Suprapubic skin (tissue), 4 donors: ENCODE results near the gene HDAC7. TPM values are rescaled to one million over a fixed set of nuclear protein-coding genes. Genes with fewer than 3 reads are reported as not detected.

ENCODE experiments used
- DNase-seq, 2 donors: peaks; one replicate each; pipeline ENCODE4 v3.0.0-alpha.2; 2019; ENCODE audit warnings: low spot score in 2 of 2
- H3K27ac ChIP-seq: fragments of 200-600 bp; sonication (generic); one replicate; pipeline ENCODE4 v1.5.1; 2019
- H3K27me3 ChIP-seq: fragments of 200-600 bp; sonication (generic); one replicate; pipeline ENCODE4 v1.5.1; 2019
- H3K36me3 ChIP-seq: fragments of 200-600 bp; sonication (generic); one replicate; pipeline ENCODE4 v1.5.1; 2019
- H3K4me1 ChIP-seq: fragments of 200-600 bp; sonication (generic); one replicate; pipeline ENCODE4 v1.5.1; 2019
- H3K4me3 ChIP-seq: fragments of 200-600 bp; sonication (generic); one replicate; pipeline ENCODE4 v1.5.1; 2019; ENCODE audit warnings: mild to moderate bottlenecking
- H3K9me3 ChIP-seq: fragments of 200-600 bp; sonication (generic); one replicate; pipeline ENCODE4 v1.5.1; 2019
- EP300 ChIP-seq: sonication (generic); formaldehyde crosslinking; IDR thresholded peaks from one replicate; pipeline ENCODE4 v1.6.1; 2017; ENCODE audit warnings: antibody characterized with exemption
- POLR2A ChIP-seq, 2 donors: fragments of 450-650 bp; IDR thresholded peaks; one replicate each; pipeline ENCODE4 v1.6.1; 2017; ENCODE audit warnings: antibody characterized with exemption in 2 of 2, mild to moderate bottlenecking in 2 of 2, moderate library complexity in 2 of 2
- POLR2AphosphoS5 ChIP-seq, 3 donors: sonication (generic); formaldehyde crosslinking; IDR thresholded peaks; one replicate each; pipeline ENCODE4 v1.6.1; 2017; ENCODE audit warnings: antibody characterized with exemption in 3 of 3
- WGBS: methylation state at CpG from one replicate; pipeline ENCODE4 v1.1.5; 2018; 5-methylcytosine and 5-hydroxymethylcytosine counted together
- total RNA-seq, 4 donors: library from RNA; depleted of rRNA; stranded (reverse); fragments of >200 nt; gene quantifications; one replicate each; pipeline ENCODE4 v1.1.0, GENCODE V29; 2016
- TF ChIP-seq, protein P1 (sequence below), 2 donors: fragments of 200-600 bp in 1 of 2; fragments of 450-650 bp in 1 of 2; sonication (generic) in 1 of 2; IDR thresholded peaks; one replicate each; pipeline ENCODE4 v1.5.1; 2016 to 2019; ENCODE audit warnings: antibody characterized with exemption in 2 of 2, mild to moderate bottlenecking in 1 of 2, moderate library complexity in 1 of 2

The HDAC7 gene
- total RNA-seq, 4 donors from 2014 or later = 47.9 to 152 (median 76.2) TPM

DNA sequence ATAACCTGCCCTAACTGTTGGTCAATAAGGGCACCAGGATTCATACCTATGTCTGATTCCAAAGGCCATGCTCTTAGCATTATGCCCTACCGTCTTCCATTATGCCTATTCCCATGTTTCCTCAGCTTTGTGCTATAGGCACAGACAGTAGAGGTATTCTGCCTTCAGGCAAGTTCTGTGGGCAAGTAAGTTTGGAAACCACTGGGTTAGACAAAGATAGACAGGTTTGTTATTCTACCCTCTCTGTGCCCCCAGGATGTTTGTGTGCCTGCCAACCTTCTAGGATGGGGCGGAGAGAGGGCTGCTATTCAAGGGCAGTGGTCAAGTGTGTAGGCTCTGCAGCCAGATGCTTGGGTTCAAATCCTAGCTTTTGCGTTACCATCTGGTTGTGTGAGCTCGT is 65.6 kb downstream of the HDAC7 start:
- Histone ChIP-seq H3K4me1 (peaks cover 73% of the 10 kb centered on the region), H3K36me3 (no peaks in the 10 kb centered on the region), H3K9me3 (no peaks in the 10 kb centered on the region), H3K4me3 (peak overlapping the region; percentile 10), H3K27me3 (no peaks in the 10 kb centered on the region), H3K27ac (peak overlapping the region; percentile 80)
- TF ChIP-seq, protein P1, sequence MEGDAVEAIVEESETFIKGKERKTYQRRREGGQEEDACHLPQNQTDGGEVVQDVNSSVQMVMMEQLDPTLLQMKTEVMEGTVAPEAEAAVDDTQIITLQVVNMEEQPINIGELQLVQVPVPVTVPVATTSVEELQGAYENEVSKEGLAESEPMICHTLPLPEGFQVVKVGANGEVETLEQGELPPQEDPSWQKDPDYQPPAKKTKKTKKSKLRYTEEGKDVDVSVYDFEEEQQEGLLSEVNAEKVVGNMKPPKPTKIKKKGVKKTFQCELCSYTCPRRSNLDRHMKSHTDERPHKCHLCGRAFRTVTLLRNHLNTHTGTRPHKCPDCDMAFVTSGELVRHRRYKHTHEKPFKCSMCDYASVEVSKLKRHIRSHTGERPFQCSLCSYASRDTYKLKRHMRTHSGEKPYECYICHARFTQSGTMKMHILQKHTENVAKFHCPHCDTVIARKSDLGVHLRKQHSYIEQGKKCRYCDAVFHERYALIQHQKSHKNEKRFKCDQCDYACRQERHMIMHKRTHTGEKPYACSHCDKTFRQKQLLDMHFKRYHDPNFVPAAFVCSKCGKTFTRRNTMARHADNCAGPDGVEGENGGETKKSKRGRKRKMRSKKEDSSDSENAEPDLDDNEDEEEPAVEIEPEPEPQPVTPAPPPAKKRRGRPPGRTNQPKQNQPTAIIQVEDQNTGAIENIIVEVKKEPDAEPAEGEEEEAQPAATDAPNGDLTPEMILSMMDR (IDR thresholded peaks at IDR 0.05) = no peak
- TF ChIP-seq POLR2AphosphoS5 (IDR thresholded peaks at IDR 0.05) (no peak), POLR2A (IDR thresholded peaks at IDR 0.05) (no peak), EP300 (no peak)
- WGBS = 78% methylated on average over 4 of the region's 4 CpGs
- DNase-seq = no peak

DNA sequence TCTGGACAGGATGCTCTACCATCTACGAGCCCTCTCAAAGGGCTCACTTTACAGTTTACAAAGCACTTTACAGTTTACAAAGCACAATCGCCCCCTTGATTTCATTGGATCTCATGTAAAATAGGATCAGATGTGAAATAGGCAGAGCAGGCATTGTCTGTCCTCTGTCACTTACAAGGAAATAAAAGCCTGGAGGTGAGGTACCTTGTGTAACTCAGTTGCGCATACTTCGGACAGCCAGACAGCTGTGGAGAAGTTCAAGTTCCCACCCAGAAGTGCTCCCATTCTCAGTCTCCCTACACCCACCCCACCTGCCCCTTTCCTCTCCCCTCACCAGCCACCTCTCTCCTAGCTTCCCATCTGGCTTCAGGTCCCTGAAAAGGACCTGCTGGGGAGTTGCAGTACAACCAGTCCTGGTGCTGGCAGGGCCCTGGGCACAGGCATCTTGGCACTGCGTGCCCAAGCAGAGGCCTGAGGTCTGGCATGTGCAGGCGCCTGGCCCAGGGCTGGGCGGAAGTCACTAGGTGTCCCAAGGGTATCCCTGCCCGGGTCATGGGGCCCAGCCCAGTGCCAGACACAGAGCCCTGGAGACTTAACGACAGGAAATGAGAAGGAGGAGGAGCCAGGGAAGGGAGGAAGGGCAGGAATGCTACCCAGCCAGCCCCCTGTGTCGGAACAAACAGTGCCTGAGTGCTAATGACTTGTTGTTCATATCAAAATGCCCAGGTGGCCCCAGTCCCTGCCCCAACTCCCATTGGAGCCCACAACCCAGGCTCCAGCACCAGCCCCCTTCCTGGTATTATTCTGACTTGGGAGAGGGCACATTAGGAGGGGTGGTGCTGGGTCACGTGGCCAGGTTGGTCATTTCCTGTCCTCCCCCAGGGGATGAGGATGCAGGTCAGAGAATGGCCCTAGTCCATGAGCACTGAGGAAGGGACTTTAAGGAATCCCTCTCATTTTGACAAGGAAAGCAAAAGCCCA is 66.4 kb downstream of the HDAC7 start:
- WGBS = 37% methylated on average over 8 of the region's 11 CpGs
- H3K27me3 ChIP-seq = no peaks in the 10 kb centered on the region
- peak; percentile 85 to 88 for DNase-seq
- no peak for TF ChIP-seq EP300
- TF ChIP-seq, protein P1 (IDR thresholded peaks at IDR 0.05) = no peak
- no peak for TF ChIP-seq POLR2A (IDR thresholded peaks at IDR 0.05)
- TF ChIP-seq POLR2AphosphoS5 (IDR thresholded peaks at IDR 0.05) = peak in 2 of 3 donors; percentile 38 to 64
- H3K4me1 ChIP-seq = peaks cover 67% of the 10 kb centered on the region
- peak overlapping the region; percentile 80 for H3K27ac ChIP-seq
- H3K36me3 ChIP-seq = no peaks in the 10 kb centered on the region
- no peak overlapping the region for H3K4me3 ChIP-seq
- no peaks in the 10 kb centered on the region for H3K9me3 ChIP-seq

DNA sequence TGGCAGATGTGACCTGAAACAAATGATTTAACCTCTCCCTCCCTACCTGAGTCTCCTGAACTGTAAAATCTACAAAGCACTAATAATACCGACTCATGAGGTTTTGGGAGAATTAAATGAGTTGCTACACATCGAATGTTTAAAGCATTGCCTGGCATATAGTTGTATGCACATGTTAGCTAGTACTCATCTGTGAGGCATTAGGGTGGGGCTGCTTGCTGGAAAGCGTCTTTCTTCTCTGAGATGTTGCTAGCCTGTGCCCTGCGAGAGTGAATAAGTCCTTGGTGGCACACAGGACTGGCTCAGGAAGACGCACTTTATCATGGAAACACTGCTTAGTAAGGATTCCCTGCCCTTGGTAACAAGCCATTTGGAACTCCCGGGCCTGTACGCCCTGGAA is 67.2 kb downstream of the HDAC7 start:
- Histone ChIP-seq H3K4me1 (peaks cover 59% of the 10 kb centered on the region), H3K27ac (peak overlapping the region; percentile 80), H3K36me3 (no peaks in the 10 kb centered on the region), H3K4me3 (no peak overlapping the region), H3K27me3 (no peaks in the 10 kb centered on the region), H3K9me3 (no peaks in the 10 kb centered on the region)
- DNase-seq = no peak
- TF ChIP-seq, protein P1 (IDR thresholded peaks at IDR 0.05) = no peak
- TF ChIP-seq POLR2AphosphoS5 (IDR thresholded peaks at IDR 0.05) (no peak), POLR2A (IDR thresholded peaks at IDR 0.05) (no peak), EP300 (no peak)
- WGBS = 40% methylated on average over 7 of the region's 7 CpGs

DNA sequence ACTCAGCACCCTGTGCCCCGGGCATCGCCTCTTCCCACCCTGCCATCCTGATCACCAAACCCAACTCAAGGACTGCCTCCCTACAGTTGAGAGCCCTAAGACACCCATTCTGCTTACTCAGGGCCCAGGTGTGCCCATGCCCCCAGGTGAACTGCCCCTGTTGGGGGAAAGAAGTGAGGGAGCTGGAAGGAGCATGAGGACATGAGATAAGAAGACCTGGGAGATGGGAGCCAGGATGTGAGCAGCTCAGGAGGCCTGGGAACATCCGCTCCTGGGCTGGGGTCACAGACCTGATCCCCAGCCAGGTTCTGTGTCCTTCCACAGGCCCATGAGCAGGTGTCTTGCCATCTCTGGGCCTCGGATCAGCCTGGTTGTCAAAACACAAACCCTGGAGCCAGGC is 67.6 kb downstream of the HDAC7 start:
- Histone ChIP-seq H3K4me3 (no peak overlapping the region), H3K4me1 (peaks cover 55% of the 10 kb centered on the region), H3K27me3 (no peaks in the 10 kb centered on the region), H3K9me3 (no peaks in the 10 kb centered on the region), H3K27ac (peak overlapping the region; percentile 31), H3K36me3 (no peaks in the 10 kb centered on the region)
- no peak for TF ChIP-seq EP300
- TF ChIP-seq, protein P1 (IDR thresholded peaks at IDR 0.05) = no peak
- no peak for TF ChIP-seq POLR2A (IDR thresholded peaks at IDR 0.05)
- WGBS = 53% methylated on average over 4 of the region's 4 CpGs
- no peak for DNase-seq

DNA sequence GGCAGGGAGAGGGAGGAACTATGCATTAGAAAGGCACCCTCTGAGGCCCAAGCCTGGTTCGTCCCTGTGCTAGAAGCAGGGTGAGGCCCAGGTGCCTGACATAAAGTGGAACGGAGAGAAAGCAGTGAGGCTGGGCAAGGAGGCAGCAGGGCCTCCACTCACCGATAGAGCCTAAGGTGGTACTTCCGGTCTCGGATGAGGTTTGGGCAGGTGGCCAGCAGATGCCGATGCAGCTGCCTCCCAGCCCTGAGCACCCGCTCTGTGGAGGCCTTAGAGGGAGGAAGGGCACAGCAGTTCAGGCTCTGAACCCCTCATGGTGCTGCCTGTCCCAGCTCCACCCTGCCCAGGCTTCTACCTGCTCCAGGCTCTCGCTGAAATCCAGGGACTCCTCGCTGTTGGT is 68.1 kb downstream of the HDAC7 start:
- Histone ChIP-seq H3K36me3 (peaks cover 2% of the 10 kb centered on the region), H3K27me3 (no peaks in the 10 kb centered on the region), H3K4me3 (no peak overlapping the region), H3K4me1 (peaks cover 55% of the 10 kb centered on the region), H3K27ac (no peak overlapping the region), H3K9me3 (no peaks in the 10 kb centered on the region)
- no peak for DNase-seq
- TF ChIP-seq POLR2A (IDR thresholded peaks at IDR 0.05) (no peak), POLR2AphosphoS5 (IDR thresholded peaks at IDR 0.05) (no peak), EP300 (no peak)
- TF ChIP-seq, protein P1 (IDR thresholded peaks at IDR 0.05) = no peak
- WGBS = 61% methylated on average over 6 of the region's 9 CpGs
